Measurements from ENCODE around the gene ALG5.

DNA sequence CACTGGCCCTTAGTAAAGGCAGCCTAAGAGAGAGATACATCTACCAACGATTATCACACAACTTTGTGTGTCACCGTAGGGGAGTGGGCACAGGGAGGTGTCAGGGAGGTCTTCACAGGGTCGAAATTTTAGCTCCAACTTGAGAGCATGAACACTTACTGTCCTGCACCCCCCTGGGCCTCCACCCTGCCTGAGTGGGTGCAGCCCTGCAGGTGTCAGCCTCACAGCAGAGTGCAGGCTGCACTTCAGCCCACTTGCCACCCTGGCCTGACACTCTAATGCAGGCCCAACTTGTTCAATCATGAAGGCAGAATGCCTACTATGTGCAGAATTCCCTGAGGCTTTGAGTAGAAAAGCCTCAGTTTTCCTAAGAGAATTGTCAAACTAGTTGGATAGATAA, 75.1 kb downstream of the ALG5 start:
- no peak for TF ChIP-seq ZNF274 (IDR thresholded peaks at IDR 0.05; ENCODE audit: low read depth, low read length)
- no peak for TF ChIP-seq YY1 (IDR thresholded peaks at IDR 0.05; ENCODE audit: insufficient read depth, insufficient read length)
- TF ChIP-seq SUZ12 (IDR thresholded peaks at IDR 0.05; ENCODE audit: extremely low read depth, insufficient read depth, insufficient read length) = no peak
